Stimulated activated CD4-positive, alpha-beta T cell treated with anti-CD3 and anti-CD28 coated beads, Interleukin-1b, Interleukin-23, amount 100 ng/mL, for 48 hours (primary cell): Measurements from ENCODE around the gene SMARCA4.

ENCODE experiments used
- DNase-seq: peaks from one replicate; pipeline ENCODE4 v3.0.0-alpha.2; 2020

The SMARCA4 gene

GRCh38 chr19:11106477-11106876 is 145.6 kb downstream of the SMARCA4 start:
- no peak for DNase-seq

GRCh38 chr19:11108746-11109145 is 147.9 kb downstream of the SMARCA4 start:
- no peak for DNase-seq

- no peak for DNase-seq
These were observed 150.4 kb downstream of the SMARCA4 start for GRCh38 chr19:11111117-11111770.

GRCh38 chr19:11111771-11112144 is 150.9 kb downstream of the SMARCA4 start:
- no peak for DNase-seq
